HG02763 (cell line): ENCODE measurements around the gene GPR107.

Source experiments
- ATAC-seq: cut with Tn5 transposase; IDR thresholded peaks from one replicate; pipeline ENCODE4 v1.9.1; 2021; ENCODE audit warnings: mild to moderate bottlenecking, moderate library complexity; ENCODE audit not compliant: unreplicated experiment

Gene GPR107

DNA sequence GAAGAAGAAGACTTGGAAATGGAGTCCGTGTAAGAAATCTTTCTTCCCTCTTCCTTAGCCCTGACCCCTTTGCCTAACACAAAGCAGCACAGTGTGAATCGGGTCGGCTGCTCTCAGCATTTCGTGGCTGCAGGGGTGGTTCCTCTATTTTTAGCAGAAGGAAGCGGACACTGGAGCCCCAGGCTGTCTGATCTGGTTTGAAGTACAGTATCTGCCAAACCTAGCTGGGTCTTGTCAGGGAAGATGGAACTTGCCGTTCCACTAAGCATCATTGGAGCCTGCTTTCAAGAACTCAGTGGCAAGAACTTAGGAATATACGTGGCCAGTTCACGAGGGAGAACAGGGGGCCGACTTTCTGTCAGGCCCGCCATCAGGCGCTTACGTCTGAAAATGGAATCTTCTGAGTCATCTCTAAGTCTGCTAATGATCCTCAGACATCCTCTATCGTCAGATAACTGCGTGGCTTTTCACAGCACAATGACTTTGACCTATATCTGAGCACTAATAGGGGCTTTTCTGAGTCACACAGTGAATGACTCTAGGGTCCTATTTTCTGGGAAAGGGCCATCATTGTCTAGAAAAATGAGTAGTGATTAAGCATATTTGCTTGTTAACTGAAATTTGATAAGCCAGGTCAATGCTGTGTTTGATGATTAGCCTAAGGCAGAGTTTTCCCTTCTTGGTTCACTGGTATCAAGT is 75.2 kb downstream of the GPR107 start:
- peak; percentile 40 for ATAC-seq

DNA sequence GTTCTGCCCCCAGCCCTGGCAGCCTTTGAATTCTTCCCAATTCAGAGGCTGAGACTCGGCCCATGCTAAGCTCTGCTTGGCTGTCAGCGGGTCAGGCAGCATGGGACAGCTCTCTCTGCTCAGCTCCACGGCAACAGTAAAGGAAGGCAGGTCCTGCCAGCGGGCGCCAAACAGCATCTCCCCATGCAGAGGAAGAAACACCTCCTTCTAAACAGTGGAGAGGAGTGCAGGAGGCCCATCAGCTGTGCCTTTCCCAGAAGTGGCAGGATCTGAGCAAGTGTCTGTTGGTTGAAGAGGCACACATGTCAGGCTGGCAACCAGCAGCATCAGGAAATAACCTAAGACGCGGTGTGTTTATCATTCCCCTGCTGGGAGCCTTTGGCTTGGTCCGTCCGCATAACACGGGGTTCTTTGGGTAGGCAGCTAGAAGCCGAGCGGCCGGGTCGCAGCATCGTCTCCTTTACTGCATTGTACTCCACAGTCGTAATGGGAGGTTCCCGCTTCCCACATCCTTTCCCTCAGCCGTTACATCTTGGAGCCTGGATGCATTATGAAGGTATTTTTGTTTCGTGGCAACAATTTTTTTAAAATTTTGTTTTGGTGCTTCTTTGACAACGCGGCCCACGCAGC is 75.8 kb downstream of the GPR107 start:
- no peak for ATAC-seq

DNA sequence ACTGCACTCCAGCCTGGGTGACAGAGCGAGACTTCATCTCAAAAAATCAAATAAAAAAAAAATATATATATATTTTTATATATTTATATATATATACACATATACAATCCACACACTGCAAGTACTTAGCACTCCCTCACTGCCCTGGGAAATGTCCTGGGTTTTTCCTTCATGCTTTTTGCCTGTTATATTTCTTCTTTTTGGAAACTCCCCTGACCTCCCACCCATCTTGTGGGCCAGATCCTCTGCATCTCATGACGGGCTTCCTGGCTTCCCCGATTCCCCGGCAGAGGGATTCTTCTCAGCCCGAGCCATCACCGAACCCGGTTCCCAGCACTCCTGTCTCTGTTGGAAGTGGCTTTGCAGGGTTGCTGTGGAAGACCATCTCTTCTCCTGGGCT is 79.0 kb downstream of the GPR107 start:
- no peak for ATAC-seq

DNA sequence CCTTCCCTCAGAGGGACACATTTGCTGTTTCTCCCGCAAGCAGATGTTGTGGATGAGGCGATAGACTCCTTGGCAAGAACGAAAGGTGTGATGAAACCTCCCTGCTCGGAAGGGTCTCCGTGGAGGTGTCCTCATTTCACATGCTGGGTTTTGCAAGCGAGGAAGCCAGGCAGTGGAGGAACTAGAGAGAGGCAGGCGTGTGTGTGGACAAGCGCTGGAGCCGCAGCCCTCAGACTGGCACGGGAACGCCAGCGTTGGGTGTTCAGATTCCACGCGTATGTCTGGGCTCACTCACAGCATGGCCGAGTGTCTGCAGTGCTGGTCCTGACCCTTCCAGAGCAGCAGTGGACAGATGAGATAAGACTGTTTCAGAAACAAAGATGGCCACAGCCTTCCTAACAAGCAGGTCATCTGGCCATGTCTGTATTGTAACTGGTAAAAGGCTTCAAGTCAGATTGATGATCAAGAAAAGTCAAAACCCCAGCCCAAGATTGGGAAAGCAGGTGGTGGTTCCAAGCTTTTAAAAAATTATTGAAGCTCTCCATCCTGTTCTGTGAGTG is 83.5 kb downstream of the GPR107 start:
- ATAC-seq, result no peak

DNA sequence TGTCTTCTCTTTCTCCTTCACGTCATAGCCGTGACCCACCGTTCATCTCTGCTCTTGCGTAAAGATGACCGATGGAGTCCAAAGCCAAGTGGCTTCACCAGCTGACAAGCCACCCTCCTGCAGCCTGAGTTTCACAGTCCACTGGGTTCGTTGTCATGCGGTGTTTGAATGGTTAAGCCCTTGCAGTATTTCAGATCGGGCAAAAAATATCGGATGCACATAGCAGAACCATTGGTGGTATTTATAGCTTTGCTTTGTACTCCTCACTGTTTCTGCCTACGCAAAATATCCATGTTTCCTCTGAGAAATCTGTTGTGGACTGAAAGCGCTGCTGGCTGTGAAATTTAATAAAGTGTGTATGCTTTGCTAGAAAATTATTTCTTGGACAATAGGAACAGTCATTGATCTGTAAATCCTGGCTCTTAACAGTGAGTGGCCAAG is 84.0 kb downstream of the GPR107 start:
- ATAC-seq, result no peak

DNA sequence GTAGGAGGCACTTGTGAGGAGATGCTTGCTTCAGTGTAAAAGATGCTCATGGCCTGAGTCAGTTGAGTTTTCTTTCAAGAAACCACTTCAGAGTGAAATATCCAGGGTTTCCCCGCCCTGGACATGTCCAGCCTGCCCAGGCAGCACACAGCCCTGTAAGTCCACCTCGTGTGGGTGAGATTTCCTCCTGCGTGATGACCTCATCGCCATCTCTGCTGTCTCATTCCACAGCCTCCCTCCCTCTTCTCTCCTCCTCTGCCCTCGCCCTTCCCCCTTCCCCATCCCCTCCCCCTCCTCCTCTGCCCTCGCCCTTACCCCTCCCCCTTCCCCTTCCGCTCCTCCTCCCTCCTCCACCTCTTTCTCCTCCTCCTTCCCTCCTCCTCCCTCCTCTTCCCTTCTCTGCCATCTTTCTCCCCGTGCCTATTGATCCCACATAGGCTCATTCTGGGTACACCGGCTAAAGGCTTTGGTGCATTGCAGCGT is 84.5 kb downstream of the GPR107 start:
- ATAC-seq, result no peak

DNA sequence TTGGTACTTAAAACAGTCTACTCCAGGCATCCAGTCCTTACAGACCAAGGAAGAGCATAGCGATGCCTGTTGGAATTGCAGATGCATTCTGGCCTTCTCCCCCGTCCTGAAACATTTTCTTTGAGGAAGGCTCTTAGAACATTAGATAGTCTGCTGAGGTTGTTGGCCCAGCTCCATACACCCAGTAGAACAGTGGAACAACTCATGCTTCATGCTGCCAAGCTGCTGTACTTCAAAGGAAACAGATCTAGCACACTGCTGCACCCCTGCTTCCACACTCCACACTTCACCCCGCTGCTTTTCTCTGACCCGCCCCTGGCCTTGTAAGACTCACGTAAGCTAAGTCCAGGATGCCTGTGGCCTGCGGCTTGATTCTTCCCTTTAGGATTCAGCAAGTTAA is 85.1 kb downstream of the GPR107 start:
- no peak for ATAC-seq

DNA sequence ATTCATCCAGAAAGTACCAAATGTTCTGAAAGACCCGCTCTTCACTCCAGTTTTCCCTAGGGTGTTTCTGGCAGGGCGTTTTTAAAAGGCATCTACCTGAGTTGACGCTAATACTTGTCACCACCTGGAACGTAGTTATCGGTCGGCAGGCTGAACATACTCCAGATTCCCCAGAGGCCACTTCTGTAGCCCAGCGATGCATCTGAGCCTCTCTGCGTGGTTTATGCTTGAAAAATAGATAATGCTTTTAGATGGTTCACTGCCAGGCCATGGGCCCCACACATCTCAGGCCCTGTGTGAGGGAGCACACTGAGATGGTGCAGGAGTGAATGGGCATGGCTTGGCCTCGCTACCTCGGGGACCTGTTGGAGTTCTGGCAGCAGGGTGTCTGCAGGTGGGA is 85.5 kb downstream of the GPR107 start:
- ATAC-seq, result no peak

DNA sequence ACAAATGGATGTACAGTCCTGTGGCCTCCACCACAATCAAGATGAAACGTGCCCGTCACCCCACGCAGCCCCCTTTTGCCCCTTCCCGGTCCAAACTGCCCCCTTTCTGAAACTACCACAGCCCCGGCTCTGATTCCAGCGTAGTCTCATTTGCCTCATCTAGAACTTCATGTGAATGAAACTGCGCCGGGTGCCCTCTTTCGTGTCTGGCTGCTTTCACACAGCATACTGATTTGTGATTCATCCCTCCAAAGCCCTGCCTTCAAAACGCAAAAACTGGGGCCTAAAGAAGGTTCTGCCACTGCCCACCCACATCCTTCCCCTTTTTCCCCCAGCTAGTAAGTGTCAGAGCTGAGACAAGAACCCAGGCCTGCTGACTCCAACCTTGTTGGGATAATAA is 87.0 kb downstream of the GPR107 start:
- ATAC-seq, result no peak

DNA sequence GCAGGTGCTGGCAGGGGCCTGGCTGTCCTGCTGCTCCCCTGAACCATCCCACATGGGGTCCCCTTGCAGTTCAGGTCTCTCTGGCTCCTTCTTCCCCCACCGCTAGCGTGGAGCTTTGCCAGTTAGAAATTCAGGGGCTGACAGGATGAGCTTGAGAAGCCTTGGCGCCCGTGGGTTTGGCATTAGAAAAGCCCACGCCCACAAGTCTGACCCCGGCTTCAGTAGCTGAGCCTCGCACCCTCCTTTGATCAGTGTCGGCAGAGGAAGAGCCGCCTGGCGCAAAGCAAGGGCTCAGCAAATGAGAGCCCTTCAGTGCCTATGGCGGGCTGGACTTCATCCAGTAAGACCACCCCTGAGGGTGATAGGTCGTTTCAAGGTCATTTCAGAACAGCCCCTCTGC is 88.3 kb downstream of the GPR107 start:
- ATAC-seq, result no peak

DNA sequence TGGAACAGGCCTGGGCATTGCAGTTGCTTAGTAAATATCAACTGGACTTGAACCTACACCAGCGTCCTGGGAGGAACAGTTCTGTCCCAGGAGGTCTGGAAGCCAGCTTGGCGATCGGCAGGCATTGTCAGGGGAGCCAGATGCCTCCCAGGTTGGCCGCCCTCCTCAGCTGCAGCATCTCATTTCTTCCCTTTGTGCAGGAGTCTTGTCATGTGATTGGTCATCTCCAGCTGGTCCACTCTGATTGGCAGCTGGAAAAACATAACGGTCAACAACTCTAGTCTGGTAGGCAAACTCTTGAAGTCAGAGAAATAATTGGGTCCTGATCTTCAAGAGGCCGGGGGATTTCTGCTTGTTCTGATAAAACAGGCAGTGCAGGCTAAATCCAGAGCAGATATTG is 88.9 kb downstream of the GPR107 start:
- no peak for ATAC-seq

DNA sequence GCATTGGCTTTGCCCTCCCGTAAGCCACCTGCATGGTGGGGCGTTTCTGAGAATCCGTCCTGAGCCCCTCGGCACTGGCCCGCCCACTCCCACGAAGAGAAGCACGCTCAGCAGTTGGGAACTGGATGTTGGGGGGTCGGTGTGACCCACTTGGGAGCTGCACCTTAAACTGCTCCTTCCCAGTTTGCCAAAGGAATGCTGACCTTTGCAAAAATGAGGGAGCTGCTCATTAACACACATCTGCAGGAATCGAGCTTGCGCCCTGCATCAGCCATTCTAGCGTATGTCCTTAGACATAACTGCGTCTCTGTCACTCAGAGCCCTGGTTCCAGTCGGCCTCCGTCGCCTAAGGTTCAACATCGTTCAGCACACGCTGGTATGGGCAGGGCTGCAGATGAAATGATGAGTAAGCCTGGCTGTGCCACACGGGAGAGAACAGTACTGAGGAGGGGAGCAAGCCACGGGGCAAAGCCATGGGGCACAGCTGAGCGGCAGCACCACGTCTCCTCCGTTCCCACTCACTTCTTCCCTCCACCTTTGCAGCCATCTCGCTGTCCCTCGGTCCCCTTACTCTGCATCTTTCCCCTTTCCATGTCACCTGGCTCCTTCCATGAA is 89.7 kb downstream of the GPR107 start:
- no peak for ATAC-seq

DNA sequence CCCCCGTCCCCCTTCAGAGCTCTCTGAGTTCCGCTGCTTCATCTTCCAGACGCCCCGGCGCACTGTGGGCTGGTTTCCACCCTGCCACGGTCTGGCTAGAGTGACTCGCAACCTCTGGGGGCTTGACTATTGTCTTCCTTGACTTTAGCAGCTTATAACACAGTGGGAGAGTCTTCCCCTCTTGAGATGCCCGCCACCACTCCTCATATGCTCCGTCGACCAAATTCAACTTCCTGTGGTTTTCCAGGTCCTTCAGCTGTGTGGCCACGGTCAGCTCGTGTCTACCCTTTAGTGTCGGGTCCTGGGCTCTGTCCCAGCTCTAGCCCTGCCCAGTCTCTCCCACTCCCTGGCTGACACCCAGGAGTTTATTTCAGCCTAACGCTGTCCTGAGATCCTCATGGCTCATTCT is 90.3 kb downstream of the GPR107 start:
- no peak for ATAC-seq

DNA sequence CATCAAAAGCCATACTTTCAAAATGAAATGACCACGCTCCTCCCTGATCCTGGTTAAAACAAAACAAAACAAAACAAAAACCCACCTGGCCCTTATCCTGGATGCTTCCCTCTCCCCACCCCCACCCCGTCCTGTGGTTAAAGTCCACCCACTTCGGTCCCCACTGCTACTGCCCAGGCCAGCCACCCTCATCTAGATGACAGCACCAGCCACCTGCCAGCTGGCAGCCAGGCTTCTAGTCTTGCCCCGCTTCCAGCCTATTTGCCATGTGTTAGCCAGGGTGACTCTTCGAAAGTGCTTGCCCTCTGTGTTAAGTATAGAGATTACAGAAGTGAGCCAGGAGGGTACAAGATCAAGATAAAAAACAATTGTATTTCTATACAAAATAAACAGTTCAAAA is 91.0 kb downstream of the GPR107 start:
- no peak for ATAC-seq

DNA sequence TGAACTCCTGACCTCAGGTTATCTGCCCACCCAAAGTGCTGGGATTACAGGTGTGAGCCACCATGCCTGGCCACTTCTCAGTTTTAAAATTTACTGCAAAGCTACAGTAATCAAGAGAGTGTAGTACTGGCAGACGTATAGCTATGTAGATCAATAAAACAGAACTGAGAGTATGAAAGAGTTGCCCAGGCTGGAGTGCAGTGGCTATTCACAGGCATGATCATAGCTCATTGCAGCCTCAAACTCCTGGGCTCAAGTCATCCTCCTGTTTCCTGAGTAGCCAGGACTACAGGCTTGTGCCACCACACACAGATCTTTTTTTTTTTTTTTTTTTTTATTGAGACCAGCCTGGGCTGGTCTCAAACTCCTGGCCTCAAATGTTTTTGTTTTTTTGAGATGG is 92.0 kb downstream of the GPR107 start:
- no peak for ATAC-seq

DNA sequence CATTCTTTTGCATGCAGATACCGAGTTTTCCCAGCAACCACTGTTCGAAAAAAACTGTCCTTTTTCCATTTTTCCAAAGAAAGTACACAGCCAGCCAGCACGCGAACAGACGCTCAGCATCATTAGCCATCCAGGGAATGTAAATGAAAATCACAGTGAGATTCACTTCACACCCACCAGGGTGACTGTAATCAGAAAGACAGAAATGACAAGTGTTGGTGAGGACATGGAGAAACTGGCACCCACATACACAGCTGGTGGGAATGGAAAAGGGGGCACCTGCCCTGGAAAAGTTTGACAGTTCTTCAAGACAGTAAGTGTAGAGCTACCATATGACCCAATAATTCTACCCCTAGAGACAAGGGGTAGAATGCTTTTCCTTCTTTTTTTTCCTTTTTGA is 93.5 kb downstream of the GPR107 start:
- no peak for ATAC-seq

DNA sequence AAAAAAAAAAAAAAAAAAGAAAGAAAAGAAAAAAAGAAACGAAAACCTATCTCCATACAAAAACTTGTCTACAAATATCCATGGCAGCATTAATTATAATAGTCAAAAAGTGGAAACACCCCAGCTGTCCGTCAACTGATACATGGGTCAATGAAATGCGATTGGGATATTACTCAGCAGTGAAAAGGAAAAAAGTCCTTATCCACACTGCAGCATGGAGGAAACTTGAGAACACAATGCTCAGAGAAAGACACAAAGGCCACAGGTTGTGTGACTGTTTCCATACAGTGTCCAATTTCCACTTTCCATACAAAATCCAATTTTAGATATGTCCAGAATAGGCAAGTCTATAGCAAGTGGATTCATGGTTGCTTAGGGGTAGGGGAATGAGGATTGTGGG is 94.2 kb downstream of the GPR107 start:
- no peak for ATAC-seq

DNA sequence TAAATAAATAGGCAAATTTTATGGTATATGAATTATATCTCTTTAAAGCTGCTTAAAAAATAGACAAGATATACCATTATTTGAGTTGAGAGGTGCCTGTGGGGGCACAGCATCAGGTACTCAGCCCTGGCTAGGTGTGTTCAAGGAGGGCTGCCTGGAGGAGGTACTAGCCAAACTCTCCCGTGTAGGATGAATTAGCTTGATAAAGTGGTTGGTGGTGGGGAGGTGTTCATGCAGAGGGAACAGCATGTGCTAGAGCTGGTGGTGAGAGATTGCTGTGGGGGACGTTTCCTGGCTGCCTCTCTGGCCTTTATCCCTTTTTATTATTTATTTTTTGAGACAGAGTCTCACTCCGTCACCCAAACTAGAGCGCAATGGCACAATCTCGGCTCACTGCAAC is 95.3 kb downstream of the GPR107 start:
- ATAC-seq, result no peak

DNA sequence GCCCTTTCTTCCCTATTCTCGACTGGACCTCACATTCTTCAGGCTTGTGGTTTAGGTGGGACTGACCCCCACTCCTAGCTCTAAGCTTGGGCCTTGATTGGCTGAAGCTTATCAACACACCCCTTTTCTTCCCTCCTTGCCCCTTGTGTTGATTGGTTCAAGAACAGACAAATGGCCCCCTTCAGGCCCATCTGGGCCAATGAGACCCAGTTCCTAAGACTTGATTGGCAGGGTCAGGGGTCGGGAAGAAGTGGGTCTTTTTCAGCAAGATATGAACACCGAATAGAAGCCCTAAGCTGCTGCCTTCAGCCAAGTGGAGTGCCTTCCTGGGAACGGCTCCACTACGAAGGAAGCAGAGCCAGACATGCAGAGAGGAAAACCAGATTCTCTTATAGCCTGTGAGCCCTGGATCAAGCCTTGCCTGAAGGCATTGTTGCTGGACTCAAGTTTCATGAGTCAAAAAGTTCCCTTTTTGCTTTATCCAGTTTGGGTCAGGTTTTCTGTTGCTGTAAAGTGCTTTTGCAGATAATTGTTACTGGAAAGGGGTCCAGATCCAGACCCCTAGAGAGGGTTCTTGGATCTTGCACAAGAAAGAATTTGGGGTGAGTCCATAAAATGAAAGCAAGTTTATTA is 96.1 kb downstream of the GPR107 start:
- ATAC-seq, result no peak

DNA sequence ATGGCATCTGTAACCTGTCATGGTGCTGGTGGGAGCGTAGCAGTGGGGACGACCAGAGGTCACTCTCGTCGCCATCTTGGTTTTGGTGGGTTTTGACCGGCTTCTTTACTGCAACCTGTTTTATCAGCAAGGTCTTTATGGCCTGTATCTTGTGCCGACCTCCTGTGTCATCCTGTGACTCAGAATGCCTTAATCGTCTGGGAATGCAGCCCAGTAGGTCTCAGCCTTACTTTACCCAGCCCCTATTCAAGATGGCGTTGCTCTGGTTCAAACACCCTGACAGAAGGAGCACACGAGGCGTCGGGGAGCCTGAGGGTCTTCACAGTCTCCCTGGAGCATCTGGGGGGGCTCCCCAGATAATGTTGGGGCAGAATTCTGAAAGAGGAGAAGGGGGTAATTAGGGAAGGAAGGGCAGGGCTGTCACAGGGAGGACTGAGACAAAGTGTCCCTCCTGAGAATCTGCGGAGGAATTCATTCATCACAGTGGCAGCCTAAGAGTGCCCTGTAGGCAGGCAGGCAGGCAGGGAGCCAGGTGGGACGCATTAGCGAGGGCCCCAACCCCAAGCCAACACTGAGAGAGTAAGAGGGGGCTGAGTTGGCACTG is 97.2 kb downstream of the GPR107 start:
- no peak for ATAC-seq

DNA sequence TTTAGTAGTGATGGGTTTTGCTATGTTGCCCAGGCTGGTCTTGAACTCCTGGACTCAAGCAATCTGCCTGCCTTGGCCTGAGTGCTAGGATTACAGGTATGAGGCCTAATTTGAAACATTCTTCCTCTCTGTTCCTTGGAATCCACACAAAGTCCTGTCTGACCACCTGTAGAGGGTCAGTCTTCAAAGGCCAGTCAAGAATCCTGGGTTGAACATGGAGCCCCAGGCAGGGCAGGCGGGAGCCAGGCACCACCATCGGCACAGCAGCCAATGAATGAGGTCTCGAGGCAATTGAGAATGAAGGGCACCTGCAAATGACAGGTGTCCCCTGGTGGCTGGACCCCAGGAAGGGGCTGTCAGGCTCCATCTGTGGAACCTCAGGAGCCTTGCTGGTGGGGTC is 101.1 kb downstream of the GPR107 start:
- ATAC-seq, result no peak
